ENCODE data around the gene PLTP.

GRCh38 chr20:45886590-45887345 lies 25.2 kb downstream of the PLTP start:
- TF ChIP-seq POLR2A (IDR thresholded peaks at IDR 0.05) = no peak
- TF ChIP-seq, protein P1, sequence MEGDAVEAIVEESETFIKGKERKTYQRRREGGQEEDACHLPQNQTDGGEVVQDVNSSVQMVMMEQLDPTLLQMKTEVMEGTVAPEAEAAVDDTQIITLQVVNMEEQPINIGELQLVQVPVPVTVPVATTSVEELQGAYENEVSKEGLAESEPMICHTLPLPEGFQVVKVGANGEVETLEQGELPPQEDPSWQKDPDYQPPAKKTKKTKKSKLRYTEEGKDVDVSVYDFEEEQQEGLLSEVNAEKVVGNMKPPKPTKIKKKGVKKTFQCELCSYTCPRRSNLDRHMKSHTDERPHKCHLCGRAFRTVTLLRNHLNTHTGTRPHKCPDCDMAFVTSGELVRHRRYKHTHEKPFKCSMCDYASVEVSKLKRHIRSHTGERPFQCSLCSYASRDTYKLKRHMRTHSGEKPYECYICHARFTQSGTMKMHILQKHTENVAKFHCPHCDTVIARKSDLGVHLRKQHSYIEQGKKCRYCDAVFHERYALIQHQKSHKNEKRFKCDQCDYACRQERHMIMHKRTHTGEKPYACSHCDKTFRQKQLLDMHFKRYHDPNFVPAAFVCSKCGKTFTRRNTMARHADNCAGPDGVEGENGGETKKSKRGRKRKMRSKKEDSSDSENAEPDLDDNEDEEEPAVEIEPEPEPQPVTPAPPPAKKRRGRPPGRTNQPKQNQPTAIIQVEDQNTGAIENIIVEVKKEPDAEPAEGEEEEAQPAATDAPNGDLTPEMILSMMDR (IDR thresholded peaks at IDR 0.05) = no peak
